ENCODE measurements around the gene MARCHF10. TPM values are rescaled to one million over a fixed set of nuclear protein-coding genes. Genes with fewer than 3 reads are reported as not detected.

The MARCHF10 gene
- total RNA-seq, 2 experiments from 2014 or later = not detected

DNA sequence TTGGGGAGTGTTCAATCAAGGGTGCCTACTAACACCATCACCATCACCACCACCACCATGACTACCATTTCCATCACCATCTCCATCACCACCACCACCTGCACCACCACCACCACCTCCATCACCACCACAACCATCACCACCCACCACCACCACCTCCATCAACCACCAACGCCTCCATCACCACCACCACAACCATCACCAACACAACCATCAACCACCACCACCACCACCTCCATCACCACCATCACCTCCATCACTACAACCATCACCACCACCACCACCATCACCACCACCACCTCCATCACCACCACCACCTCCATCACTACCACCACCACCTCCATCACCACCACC, 15.7 kb downstream of the MARCHF10 start:
- ChIA-PET POLR2A (no interaction called here), CTCF (no interaction called here)
- DNase-seq (no peak), ATAC-seq (no peak)
- no peak overlapping the region for H3K4me3 Mint-ChIP-seq
- peaks cover 3% of the 10 kb centered on the region for H3K36me3 Mint-ChIP-seq (ENCODE audit: low read depth)
- intact Hi-C loops (cut with micrococcal nuclease) = no loop called here
- no peak overlapping the region for H3K27ac Mint-ChIP-seq
- peaks cover 10% of the 10 kb centered on the region for H3K4me1 Mint-ChIP-seq (ENCODE audit: low read depth)
- no peak for TF ChIP-seq CTCF (IDR thresholded peaks at IDR 0.05)
- H3K9me3 Mint-ChIP-seq = no peaks in the 10 kb centered on the region
- H3K27me3 Mint-ChIP-seq = peaks cover 11% of the 10 kb centered on the region

DNA sequence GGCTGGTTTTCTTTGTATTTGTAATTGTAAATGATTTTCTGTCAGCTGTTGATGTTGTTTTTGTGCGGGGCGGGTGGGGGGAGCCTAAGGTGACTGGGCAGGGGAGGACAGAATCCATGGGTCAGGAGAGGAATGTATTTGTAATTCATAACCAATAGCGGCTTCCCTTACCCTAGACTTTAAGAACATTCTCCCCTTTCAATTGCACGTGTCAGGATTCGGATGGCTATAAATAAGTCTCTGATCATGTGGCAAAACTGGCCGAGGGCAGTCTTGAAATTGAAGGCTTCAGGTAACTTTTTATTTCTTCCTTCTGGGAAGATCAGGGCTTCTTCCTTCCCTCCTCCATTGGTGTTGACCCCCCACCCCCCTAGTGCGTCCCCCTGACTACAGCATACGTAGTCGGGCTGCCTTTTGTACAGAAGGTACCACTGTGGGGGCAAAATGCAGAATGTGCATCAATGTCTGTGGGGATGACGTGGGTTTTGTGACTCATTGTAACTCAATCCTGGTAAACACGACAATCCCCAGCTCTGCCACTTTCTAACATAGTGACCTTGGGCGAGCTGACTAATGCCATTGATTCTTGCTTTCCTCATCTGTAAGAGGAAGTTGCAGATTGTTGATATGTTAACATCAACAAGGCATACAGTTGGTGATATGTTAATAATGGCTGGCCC, 16.2 kb downstream of the MARCHF10 start:
- TF ChIP-seq CTCF (IDR thresholded peaks at IDR 0.05) = no peak
- ChIA-PET CTCF (no interaction called here), POLR2A (no interaction called here)
- peaks cover 11% of the 10 kb centered on the region for H3K27me3 Mint-ChIP-seq
- intact Hi-C loops (cut with micrococcal nuclease) = no loop called here
- H3K4me1 Mint-ChIP-seq (ENCODE audit: low read depth) = peaks cover 10% of the 10 kb centered on the region
- no peaks in the 10 kb centered on the region for H3K9me3 Mint-ChIP-seq
- DNase-seq (no peak), ATAC-seq (no peak)
- no peak overlapping the region for H3K27ac Mint-ChIP-seq
- H3K4me3 Mint-ChIP-seq = no peak overlapping the region
- peaks cover 3% of the 10 kb centered on the region for H3K36me3 Mint-ChIP-seq (ENCODE audit: low read depth)

DNA sequence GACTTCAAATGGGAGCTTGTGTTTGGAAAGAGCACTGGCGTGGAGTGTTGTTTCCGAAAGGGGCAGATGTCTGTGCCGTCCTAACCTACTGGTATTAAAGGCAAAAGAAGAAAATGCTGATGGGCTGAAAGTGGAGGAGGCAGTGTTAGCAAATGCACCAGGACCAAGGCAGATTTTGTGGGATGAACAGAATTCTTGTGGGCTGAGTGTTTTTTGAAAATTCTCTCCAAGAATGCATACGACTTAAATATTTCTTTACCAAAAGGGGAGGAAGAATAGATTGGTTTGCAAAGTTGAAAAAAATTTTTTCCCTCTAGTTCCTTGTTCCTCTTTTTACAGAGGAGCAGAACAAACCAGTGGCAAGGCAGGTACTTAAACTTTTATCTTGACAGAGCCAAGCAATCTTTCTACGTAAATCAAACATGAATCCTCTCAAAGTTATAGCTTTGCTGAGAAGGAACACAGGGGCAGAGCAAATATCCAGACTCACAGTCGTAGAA, 16.8 kb downstream of the MARCHF10 start:
- H3K9me3 Mint-ChIP-seq = no peaks in the 10 kb centered on the region

DNA sequence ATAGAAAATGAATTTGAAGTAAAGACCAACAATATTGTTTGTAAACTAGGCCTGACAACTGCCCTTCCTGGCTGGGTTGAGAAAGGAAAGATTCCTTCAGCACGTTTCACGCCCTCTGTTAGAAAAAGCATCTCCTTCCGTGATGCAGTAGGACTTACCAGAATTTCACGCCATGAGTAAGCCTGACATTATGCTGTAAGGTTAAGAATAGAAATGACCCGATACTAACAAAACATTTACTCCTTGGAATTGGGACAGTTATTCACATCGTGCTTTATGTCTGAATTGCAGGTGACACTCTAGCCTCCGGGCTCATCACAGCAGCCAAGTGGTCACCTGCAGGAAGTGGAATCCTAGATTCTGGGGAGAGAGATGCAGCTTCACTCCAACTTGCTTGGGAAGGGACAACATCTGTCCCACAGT, 17.5 kb downstream of the MARCHF10 start:
- no peak for ATAC-seq
- no peak for DNase-seq
- Mint-ChIP-seq H3K9me3 (peaks cover 1% of the 10 kb centered on the region), H3K4me3 (no peak overlapping the region), H3K4me1 (ENCODE audit: low read depth) (peaks cover 10% of the 10 kb centered on the region), H3K36me3 (ENCODE audit: low read depth) (peaks cover 3% of the 10 kb centered on the region), H3K27ac (no peak overlapping the region), H3K27me3 (peaks cover 9% of the 10 kb centered on the region)
- POLR2A ChIA-PET = interaction anchor here (0.5 kb wide), 1 partner anchor 1512 kb away, joined by 3 read pairs; no protein-coding TSS in a partner anchor
- intact Hi-C loops (cut with micrococcal nuclease) = no loop called here
- TF ChIP-seq CTCF (IDR thresholded peaks at IDR 0.05) = no peak
- CTCF ChIA-PET = no interaction called here

More for the DNA sequence above, 16.8 kb downstream of the MARCHF10 start:
- no peak for DNase-seq
- TF ChIP-seq CTCF (IDR thresholded peaks at IDR 0.05) = no peak
- intact Hi-C loops (cut with micrococcal nuclease) = no loop called here
- peaks cover 10% of the 10 kb centered on the region for H3K4me1 Mint-ChIP-seq (ENCODE audit: low read depth)
- no peak overlapping the region for H3K27ac Mint-ChIP-seq
- ATAC-seq = no peak
- POLR2A ChIA-PET = interaction anchor here (0.5 kb wide), 1 partner anchor 1511 kb away, joined by 3 read pairs; no protein-coding TSS in a partner anchor
- H3K36me3 Mint-ChIP-seq (ENCODE audit: low read depth) = peaks cover 3% of the 10 kb centered on the region
- H3K27me3 Mint-ChIP-seq = peaks cover 9% of the 10 kb centered on the region
- H3K4me3 Mint-ChIP-seq = no peak overlapping the region
- CTCF ChIA-PET = no interaction called here

GRCh38 chr17:62787366-62787765, 20.7 kb downstream of the MARCHF10 start:
- CTCF ChIA-PET = no interaction called here
- Mint-ChIP-seq H3K36me3 (ENCODE audit: low read depth) (no peaks in the 10 kb centered on the region), H3K4me1 (ENCODE audit: low read depth) (no peaks in the 10 kb centered on the region), H3K27me3 (peaks cover 11% of the 10 kb centered on the region), H3K27ac (no peak overlapping the region), H3K9me3 (peaks cover 8% of the 10 kb centered on the region), H3K4me3 (no peak overlapping the region)
- POLR2A ChIA-PET = no interaction called here
- TF ChIP-seq CTCF (IDR thresholded peaks at IDR 0.05) = no peak
- DNase-seq (no peak), ATAC-seq (no peak)
- intact Hi-C loops (cut with micrococcal nuclease) = no loop called here

Measured in activated CD8-positive, alpha-beta T cell treated with anti-CD3 and anti-CD28 coated beads for 36 hours (primary cell).